ENCODE results near the gene NOXO1. TPM values are rescaled to one million over a fixed set of nuclear protein-coding genes. Genes with fewer than 3 reads are reported as not detected.
A peak's percentile ranks its signal among the peaks of the same experiment; 100 is the strongest.
"Not testable (repeated sequence)": the region's sequence is repeated elsewhere in the genome, so short reads cannot be mapped to it uniquely, and the experiment has no call there.

The NOXO1 gene
- total RNA-seq, 2 donors from 2014 or later: not detected

GRCh38 chr16:1946495-1947368, 34.5 kb downstream of the NOXO1 start:
- ATAC-seq (no peak), DNase-seq (ENCODE audit: low spot score) (no peak)
- no peaks in the 10 kb centered on the region for H3K9me3 Mint-ChIP-seq
- no peaks in the 10 kb centered on the region for H3K36me3 Mint-ChIP-seq
- peaks cover 10 to 22% of the 10 kb centered on the region in 2 donors for H3K4me1 Mint-ChIP-seq (ENCODE audit: low read depth in 2 of 2)
- H3K4me3 Mint-ChIP-seq: no peak overlapping the region
- H3K27me3 Mint-ChIP-seq: no peaks in the 10 kb centered on the region
- H3K27ac Mint-ChIP-seq: no peak overlapping the region

- Mint-ChIP-seq H3K27ac (no peak overlapping the region), H3K4me1 (ENCODE audit: low read depth in 2 of 2) (peaks cover 13 to 23% of the 10 kb centered on the region in 2 donors), H3K36me3 (no peaks in the 10 kb centered on the region), H3K27me3 (no peaks in the 10 kb centered on the region), H3K4me3 (no peak overlapping the region), H3K9me3 (no peaks in the 10 kb centered on the region)
- DNase-seq (ENCODE audit: low spot score) (no peak), ATAC-seq (no peak)
These were observed 35.5 kb downstream of the NOXO1 start for GRCh38 chr16:1945559-1946391.

- peak overlapping the region; percentile 87 for H3K4me3 Mint-ChIP-seq
- ATAC-seq: no peak
- no peaks in the 10 kb centered on the region for H3K27me3 Mint-ChIP-seq
- H3K27ac Mint-ChIP-seq: peak overlapping the region; percentile 77 to 88
- H3K9me3 Mint-ChIP-seq: no peaks in the 10 kb centered on the region
- peaks cover 13 to 23% of the 10 kb centered on the region in 2 donors for H3K4me1 Mint-ChIP-seq (ENCODE audit: low read depth in 2 of 2)
- no peaks in the 10 kb centered on the region for H3K36me3 Mint-ChIP-seq
- no peak for DNase-seq (ENCODE audit: low spot score)
These were observed 36.6 kb downstream of the NOXO1 start for GRCh38 chr16:1944612-1945199.

- DNase-seq (ENCODE audit: low spot score): peak; percentile 100
- Mint-ChIP-seq H3K27ac (peak within 1 kb of the TSS; percentile 77 to 88), H3K36me3 (no peaks in the 10 kb centered on the region), H3K9me3 (no peaks in the 10 kb centered on the region), H3K4me1 (ENCODE audit: low read depth in 2 of 2) (peaks cover 13 to 23% of the 10 kb centered on the region in 2 donors), H3K27me3 (no peaks in the 10 kb centered on the region), H3K4me3 (peak within 1 kb of the TSS; percentile 87)
- ATAC-seq: peak; percentile 98 to 99
These were observed 38.2 kb downstream of the NOXO1 start, which contains the start of gene MSRB1 for GRCh38 chr16:1942810-1943726. Gene MSRB1 (minus strand): TSS chr16:1943199. CDS start chr16:1943156, 43 bp downstream.

- Mint-ChIP-seq H3K9me3 (no peaks in the 10 kb centered on the region), H3K36me3 (no peaks in the 10 kb centered on the region), H3K4me1 (ENCODE audit: low read depth in 2 of 2) (peaks cover 13 to 23% of the 10 kb centered on the region in 2 donors), H3K27ac (peak overlapping the region; percentile 77 to 88), H3K27me3 (no peaks in the 10 kb centered on the region), H3K4me3 (peak overlapping the region; percentile 87)
- DNase-seq (ENCODE audit: low spot score) (no peak), ATAC-seq (no peak)
These were observed 39.0 kb downstream of the NOXO1 start for GRCh38 chr16:1942047-1942809.

GRCh38 chr16:1941162-1942046, 39.9 kb downstream of the NOXO1 start:
- Mint-ChIP-seq H3K4me3 (peak overlapping the region; percentile 87), H3K27me3 (no peaks in the 10 kb centered on the region), H3K27ac (no peak overlapping the region), H3K4me1 (ENCODE audit: low read depth in 2 of 2) (peaks cover 13 to 23% of the 10 kb centered on the region in 2 donors), H3K36me3 (no peaks in the 10 kb centered on the region), H3K9me3 (no peaks in the 10 kb centered on the region)
- ATAC-seq (no peak), DNase-seq (ENCODE audit: low spot score) (no peak)

GRCh38 chr16:1940273-1941161, 40.8 kb downstream of the NOXO1 start:
- H3K9me3 Mint-ChIP-seq: no peaks in the 10 kb centered on the region
- DNase-seq (ENCODE audit: low spot score): no peak
- no peaks in the 10 kb centered on the region for H3K36me3 Mint-ChIP-seq
- peaks cover 13 to 23% of the 10 kb centered on the region in 2 donors for H3K4me1 Mint-ChIP-seq (ENCODE audit: low read depth in 2 of 2)
- ATAC-seq: no peak
- H3K4me3 Mint-ChIP-seq: no peak overlapping the region
- no peaks in the 10 kb centered on the region for H3K27me3 Mint-ChIP-seq
- H3K27ac Mint-ChIP-seq: no peak overlapping the region

- not testable (repeated sequence) for H3K9me3 Mint-ChIP-seq; H3K27ac Mint-ChIP-seq; DNase-seq (ENCODE audit: low spot score); H3K4me3 Mint-ChIP-seq; H3K27me3 Mint-ChIP-seq; ATAC-seq; H3K36me3 Mint-ChIP-seq
- peaks cover 13 to 23% of the 10 kb centered on the region in 2 donors for H3K4me1 Mint-ChIP-seq (ENCODE audit: low read depth in 2 of 2)
These were observed 41.4 kb downstream of the NOXO1 start for GRCh38 chr16:1939833-1940232.

- no peak overlapping the region for H3K4me3 Mint-ChIP-seq
- H3K27me3 Mint-ChIP-seq: no peaks in the 10 kb centered on the region
- no peak overlapping the region for H3K27ac Mint-ChIP-seq
- DNase-seq (ENCODE audit: low spot score): no peak
- H3K4me1 Mint-ChIP-seq (ENCODE audit: low read depth in 2 of 2): peaks cover 9 to 14% of the 10 kb centered on the region in 2 donors
- ATAC-seq: no peak
- H3K36me3 Mint-ChIP-seq: no peaks in the 10 kb centered on the region
- no peaks in the 10 kb centered on the region for H3K9me3 Mint-ChIP-seq
These were observed 42.4 kb downstream of the NOXO1 start for GRCh38 chr16:1938910-1939309.

- DNase-seq (ENCODE audit: low spot score): no peak
- no peak overlapping the region for H3K27ac Mint-ChIP-seq
- peaks cover 3 to 10% of the 10 kb centered on the region in 2 donors for H3K4me1 Mint-ChIP-seq (ENCODE audit: low read depth in 2 of 2)
- H3K9me3 Mint-ChIP-seq: no peaks in the 10 kb centered on the region
- H3K27me3 Mint-ChIP-seq: no peaks in the 10 kb centered on the region
- ATAC-seq: no peak
- H3K4me3 Mint-ChIP-seq: no peak overlapping the region
- no peaks in the 10 kb centered on the region for H3K36me3 Mint-ChIP-seq
These were observed 43.0 kb downstream of the NOXO1 start for GRCh38 chr16:1938316-1938715.

- Mint-ChIP-seq H3K4me1 (ENCODE audit: low read depth in 2 of 2) (peaks cover 3 to 4% of the 10 kb centered on the region in 2 donors), H3K4me3 (no peak overlapping the region), H3K27me3 (no peaks in the 10 kb centered on the region), H3K9me3 (no peaks in the 10 kb centered on the region), H3K27ac (no peak overlapping the region), H3K36me3 (no peaks in the 10 kb centered on the region)
- no peak for ATAC-seq
- DNase-seq (ENCODE audit: low spot score): no peak
These were observed 44.3 kb downstream of the NOXO1 start for GRCh38 chr16:1936945-1937479.
